Endodermal cell (in vitro differentiated cells): Measurements from ENCODE around the gene TF. TPM values are rescaled to one million over a fixed set of nuclear protein-coding genes. Genes with fewer than 3 reads are reported as not detected.
A peak's percentile ranks its signal among the peaks of the same experiment; 100 is the strongest.

Experiments
- DNase-seq: peaks from one replicate; pipeline ENCODE4 v3.0.0-alpha.2; 2017
- H3K27ac ChIP-seq: 2 replicates; pipeline ENCODE4 v1.5.1; 2013; ENCODE audit warnings: mild to moderate bottlenecking, low read depth, low read length, moderate library complexity
- H3K27me3 ChIP-seq: 2 replicates; pipeline ENCODE4 v1.6.1; 2013; ENCODE audit warnings: mild to moderate bottlenecking, low read length, moderate library complexity; ENCODE audit not compliant: insufficient read depth, control insufficient read depth, poor library complexity, severe bottlenecking
- H3K36me3 ChIP-seq: 2 replicates; pipeline ENCODE4 v1.7.0; 2013; ENCODE audit warnings: mild to moderate bottlenecking, low read length, moderate library complexity; ENCODE audit not compliant: control insufficient read depth, insufficient read depth
- H3K4me1 ChIP-seq: one replicate; pipeline ENCODE4 v1.7.0; 2013; ENCODE audit warnings: low read length; ENCODE audit not compliant: control insufficient read depth, insufficient read depth
- H3K4me3 ChIP-seq: 2 replicates; pipeline ENCODE4 v1.5.1; 2013; ENCODE audit warnings: mild to moderate bottlenecking, low read length, moderate library complexity
- H3K9ac ChIP-seq: 2 replicates; pipeline ENCODE4 v1.6.1; 2013; ENCODE audit warnings: mild to moderate bottlenecking, low read length, moderate library complexity; ENCODE audit not compliant: poor library complexity, severe bottlenecking; ENCODE audit errors: extremely low read depth
- H3K9me3 ChIP-seq: 2 replicates; pipeline ENCODE4 v1.6.1; 2013; ENCODE audit warnings: mild to moderate bottlenecking, low read length, moderate library complexity; ENCODE audit not compliant: control insufficient read depth
- H3K27ac Mint-ChIP-seq: 2 replicates; pipeline ENCODE4 v1.8.0; 2020; ENCODE audit warnings: mixed read lengths
- H3K27me3 Mint-ChIP-seq: 2 replicates; pipeline ENCODE4 v1.8.0; 2021; ENCODE audit warnings: mild to moderate bottlenecking, mixed read lengths; ENCODE audit not compliant: insufficient read depth
- H3K36me3 Mint-ChIP-seq: 2 replicates; pipeline ENCODE4 v1.8.0; 2020; ENCODE audit warnings: low read depth, mixed read lengths
- H3K4me1 Mint-ChIP-seq: 2 replicates; pipeline ENCODE4 v1.8.0; 2020; ENCODE audit warnings: mixed read lengths
- H3K4me3 Mint-ChIP-seq: 2 replicates; pipeline ENCODE4 v1.8.0; 2020; ENCODE audit warnings: mild to moderate bottlenecking, moderate library complexity, mixed read lengths
- H3K9me3 Mint-ChIP-seq: 2 replicates; pipeline ENCODE4 v1.8.0; 2020; ENCODE audit warnings: mild to moderate bottlenecking, mixed read lengths
- WGBS, 2 experiments: methylation state at CpG; one replicate each; pipeline versions ENCODE4 v1.1.5 to v1.1.7; 2013; ENCODE audit warnings: missing lambda C conversion rate in 2 of 2, mixed read lengths in 1 of 2; ENCODE audit not compliant: insufficient coverage in 1 of 2, insufficient read length in 1 of 2; 5-methylcytosine and 5-hydroxymethylcytosine counted together
- total RNA-seq, 2 donors: library from RNA; stranded (reverse); fragmentation: NEBNext Ultra II Directional in 1 of 2; extraction: Animal tissue kit (Norgen Biotek cat#: 25700) in 1 of 2; gene quantifications; 2 replicates in 1 of 2; 3 replicates in 1 of 2; pipeline ENCODE4 v1.2.1, GENCODE V29; 2021
- TF ChIP-seq, protein P1 (sequence below): fragments of 200-600 bp; sonication (generic); conservative IDR thresholded peaks from 2 replicates; pipeline ENCODE4 v1.5.0; 2021; ENCODE audit warnings: antibody characterized with exemption, mild to moderate bottlenecking

The TF gene
- total RNA-seq, 2 donors from 2014 or later, result 0.40 to 3.0 TPM

DNA sequence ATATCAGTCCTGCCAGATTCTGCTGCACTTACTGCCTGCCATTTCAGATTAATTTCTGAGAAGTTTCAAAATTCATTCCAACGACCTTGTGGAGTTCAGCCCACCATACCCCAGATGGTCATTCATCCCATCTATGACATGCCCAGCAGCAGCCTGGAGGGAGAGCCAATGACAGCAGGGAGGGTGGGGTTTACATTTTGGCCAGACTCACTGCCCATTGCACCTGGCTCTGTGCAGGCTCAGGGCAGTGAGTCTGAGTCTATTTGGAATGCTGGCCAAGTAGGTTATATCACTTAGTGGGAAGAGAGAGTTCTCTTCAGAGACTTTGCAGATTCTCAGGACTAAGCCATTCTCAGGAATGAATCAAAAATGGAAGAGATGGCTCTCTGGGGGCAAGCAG is 80.9 kb downstream of the TF start:
- H3K4me1 ChIP-seq, result peaks cover 2% of the 10 kb centered on the region
- H3K27me3 Mint-ChIP-seq, result no peaks in the 10 kb centered on the region
- H3K27me3 ChIP-seq, result no peaks in the 10 kb centered on the region
- no peaks in the 10 kb centered on the region for H3K9me3 Mint-ChIP-seq
- H3K27ac ChIP-seq, result no peak overlapping the region
- H3K9ac ChIP-seq, result no peak overlapping the region
- TF ChIP-seq, protein P1, sequence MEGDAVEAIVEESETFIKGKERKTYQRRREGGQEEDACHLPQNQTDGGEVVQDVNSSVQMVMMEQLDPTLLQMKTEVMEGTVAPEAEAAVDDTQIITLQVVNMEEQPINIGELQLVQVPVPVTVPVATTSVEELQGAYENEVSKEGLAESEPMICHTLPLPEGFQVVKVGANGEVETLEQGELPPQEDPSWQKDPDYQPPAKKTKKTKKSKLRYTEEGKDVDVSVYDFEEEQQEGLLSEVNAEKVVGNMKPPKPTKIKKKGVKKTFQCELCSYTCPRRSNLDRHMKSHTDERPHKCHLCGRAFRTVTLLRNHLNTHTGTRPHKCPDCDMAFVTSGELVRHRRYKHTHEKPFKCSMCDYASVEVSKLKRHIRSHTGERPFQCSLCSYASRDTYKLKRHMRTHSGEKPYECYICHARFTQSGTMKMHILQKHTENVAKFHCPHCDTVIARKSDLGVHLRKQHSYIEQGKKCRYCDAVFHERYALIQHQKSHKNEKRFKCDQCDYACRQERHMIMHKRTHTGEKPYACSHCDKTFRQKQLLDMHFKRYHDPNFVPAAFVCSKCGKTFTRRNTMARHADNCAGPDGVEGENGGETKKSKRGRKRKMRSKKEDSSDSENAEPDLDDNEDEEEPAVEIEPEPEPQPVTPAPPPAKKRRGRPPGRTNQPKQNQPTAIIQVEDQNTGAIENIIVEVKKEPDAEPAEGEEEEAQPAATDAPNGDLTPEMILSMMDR, result no peak
- no peaks in the 10 kb centered on the region for H3K9me3 ChIP-seq
- H3K36me3 Mint-ChIP-seq, result peaks cover 16% of the 10 kb centered on the region
- H3K4me1 Mint-ChIP-seq, result no peaks in the 10 kb centered on the region
- 79% methylated on average over 1 of the region's 1 CpG; no CpG with 5 or more reads in 1 of the 2 experiments for WGBS, 2 experiments
- DNase-seq, result no peak
- no peak overlapping the region for H3K27ac Mint-ChIP-seq
- H3K4me3 Mint-ChIP-seq, result no peak overlapping the region
- no peak overlapping the region for H3K4me3 ChIP-seq
- peaks cover 3% of the 10 kb centered on the region for H3K36me3 ChIP-seq

DNA sequence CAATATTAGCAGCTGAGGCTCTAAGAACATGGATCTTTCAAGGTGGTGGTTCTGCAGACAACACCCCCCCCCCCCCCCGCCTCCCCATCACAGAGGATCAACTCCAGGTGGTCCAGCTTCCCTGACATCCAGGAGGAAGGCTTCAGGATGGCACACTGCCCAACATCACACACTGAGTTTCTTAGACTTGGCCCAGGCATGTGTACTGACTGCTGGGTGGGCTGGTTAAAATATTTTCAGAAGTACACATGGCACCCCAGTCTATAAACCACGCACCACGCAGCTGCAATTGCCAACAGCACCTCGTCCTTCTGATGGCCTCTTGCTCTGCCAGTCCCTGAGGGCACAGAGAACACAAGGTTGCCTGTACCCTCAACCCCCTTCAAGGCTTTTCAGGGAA is 81.5 kb downstream of the TF start:
- Histone ChIP-seq H3K9me3 (no peaks in the 10 kb centered on the region), H3K27me3 (no peaks in the 10 kb centered on the region), H3K27ac (no peak overlapping the region), H3K4me1 (no peaks in the 10 kb centered on the region), H3K36me3 (no peaks in the 10 kb centered on the region), H3K9ac (no peak overlapping the region), H3K4me3 (no peak overlapping the region)
- H3K36me3 Mint-ChIP-seq, result peaks cover 10% of the 10 kb centered on the region
- WGBS, 2 experiments, result 89% methylated on average over 3 of the region's 4 CpGs; no CpG with 5 or more reads in 1 of the 2 experiments
- no peaks in the 10 kb centered on the region for H3K4me1 Mint-ChIP-seq
- TF ChIP-seq, protein P1, result no peak
- H3K27ac Mint-ChIP-seq, result no peak overlapping the region
- H3K27me3 Mint-ChIP-seq, result no peaks in the 10 kb centered on the region
- no peak overlapping the region for H3K4me3 Mint-ChIP-seq
- DNase-seq, result no peak
- no peaks in the 10 kb centered on the region for H3K9me3 Mint-ChIP-seq

DNA sequence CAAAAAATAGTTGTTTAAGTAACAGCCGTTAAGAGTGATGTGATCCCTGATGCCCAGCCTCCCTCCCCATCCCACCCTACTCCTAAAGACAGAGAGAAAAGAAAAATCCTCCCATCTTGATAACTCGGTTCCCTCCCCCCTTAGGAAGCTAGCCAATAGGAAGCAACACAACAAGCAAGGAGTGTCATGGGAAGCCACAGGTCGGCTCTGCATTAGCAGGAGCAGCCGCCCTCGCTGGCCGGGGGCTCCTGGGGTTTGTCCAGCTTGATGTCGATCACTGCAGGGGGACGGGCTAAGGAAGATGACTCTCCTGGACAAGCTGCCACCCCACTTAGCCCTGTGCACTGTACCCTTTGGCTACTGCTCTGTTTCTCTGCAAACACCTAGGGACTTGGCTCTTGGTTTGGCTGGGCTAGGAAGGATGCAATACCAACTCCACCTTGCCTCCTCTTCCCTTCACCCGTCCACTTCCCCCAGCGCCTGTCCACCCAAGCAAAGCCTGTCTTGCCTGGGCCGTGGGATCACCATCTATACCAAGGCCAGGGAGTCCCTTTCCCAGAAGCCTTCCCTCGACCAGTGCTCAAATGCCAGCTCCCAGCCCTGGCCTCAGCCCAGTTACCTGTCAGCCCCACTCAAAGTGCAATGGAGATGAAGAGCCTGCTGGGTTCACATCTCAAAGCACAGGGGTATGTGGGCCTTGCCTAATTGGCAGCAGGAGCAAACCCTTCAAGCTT is 82.5 kb downstream of the TF start:
- H3K9ac ChIP-seq, result no peak overlapping the region
- H3K27ac Mint-ChIP-seq, result no peak overlapping the region
- H3K27me3 Mint-ChIP-seq, result no peaks in the 10 kb centered on the region
- DNase-seq, result peak; percentile 77
- no peaks in the 10 kb centered on the region for H3K27me3 ChIP-seq
- H3K9me3 ChIP-seq, result no peaks in the 10 kb centered on the region
- H3K4me1 ChIP-seq, result no peaks in the 10 kb centered on the region
- H3K4me3 ChIP-seq, result no peak overlapping the region
- no peak overlapping the region for H3K4me3 Mint-ChIP-seq
- TF ChIP-seq, protein P1, result no peak
- WGBS, 2 experiments, result 80 to 88% methylated on average over 5 to 12 of the region's 12 CpGs
- no peaks in the 10 kb centered on the region for H3K9me3 Mint-ChIP-seq
- peaks cover 6% of the 10 kb centered on the region for H3K36me3 Mint-ChIP-seq
- no peaks in the 10 kb centered on the region for H3K36me3 ChIP-seq
- H3K4me1 Mint-ChIP-seq, result no peaks in the 10 kb centered on the region
- H3K27ac ChIP-seq, result no peak overlapping the region
